ENCODE data around the gene TRIM5. TPM values are rescaled to one million over a fixed set of nuclear protein-coding genes. Genes with fewer than 3 reads are reported as not detected.

Gene TRIM5
- total RNA-seq, 4 donors from 2014 or later: 16.9 to 38.7 (median 26.1) TPM

DNA sequence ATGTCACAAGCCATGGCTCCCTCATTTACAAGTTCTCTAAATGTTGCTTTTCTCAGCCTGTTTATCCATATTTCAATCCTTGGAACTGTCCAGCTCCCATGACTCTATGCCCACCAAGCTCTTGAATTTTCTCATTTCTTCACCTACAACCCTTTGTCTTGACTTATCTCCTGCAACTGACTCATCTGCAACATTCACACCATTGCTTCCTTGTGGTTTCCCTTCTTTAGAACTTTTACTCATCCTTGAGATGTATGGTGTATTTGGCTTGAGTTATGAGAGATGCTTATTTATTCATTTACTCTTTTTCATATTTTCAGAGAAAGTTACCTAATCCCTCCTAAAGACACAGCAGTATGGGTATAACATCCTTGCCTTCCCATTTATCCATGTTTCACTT is 41.3 kb downstream of the TRIM5 start:
- Histone ChIP-seq H3K27me3 (no peaks in the 10 kb centered on the region), H3K4me3 (no peak overlapping the region), H3K9me3 (peaks cover 0 to 5% (median 0%) of the 10 kb centered on the region in 4 donors), H3K27ac (no peak overlapping the region), H3K4me1 (no peaks in the 10 kb centered on the region), H3K36me3 (peaks cover 0 to 67% (median 7%) of the 10 kb centered on the region in 3 donors)
- TF ChIP-seq CTCF (IDR thresholded peaks at IDR 0.05): no peak
- no peak for DNase-seq (ENCODE audit: low spot score in 2 of 2)

GRCh38 chr11:5639953-5640352 is 44.9 kb downstream of the TRIM5 start:
- H3K27ac ChIP-seq: no peak overlapping the region
- no peak overlapping the region for H3K4me3 ChIP-seq
- no peaks in the 10 kb centered on the region for H3K4me1 ChIP-seq
- DNase-seq (ENCODE audit: low spot score in 2 of 2): no peak
- 84 to 86% methylated on average over 1 of the region's 1 CpG for WGBS, 2 donors
- peaks cover 0 to 99% (median 7%) of the 10 kb centered on the region in 3 donors for H3K36me3 ChIP-seq
- no peak for TF ChIP-seq EP300 (IDR thresholded peaks at IDR 0.05)
- no peak for TF ChIP-seq POLR2A (IDR thresholded peaks at IDR 0.05)
- TF ChIP-seq CTCF (IDR thresholded peaks at IDR 0.05): no peak
- peaks cover 0 to 5% (median 0%) of the 10 kb centered on the region in 4 donors for H3K9me3 ChIP-seq
- H3K27me3 ChIP-seq: no peaks in the 10 kb centered on the region

GRCh38 chr11:5631969-5632635 is 52.8 kb downstream of the TRIM5 start:
- 75 to 85% methylated on average over 5 of the region's 5 CpGs for WGBS, 2 donors

DNA sequence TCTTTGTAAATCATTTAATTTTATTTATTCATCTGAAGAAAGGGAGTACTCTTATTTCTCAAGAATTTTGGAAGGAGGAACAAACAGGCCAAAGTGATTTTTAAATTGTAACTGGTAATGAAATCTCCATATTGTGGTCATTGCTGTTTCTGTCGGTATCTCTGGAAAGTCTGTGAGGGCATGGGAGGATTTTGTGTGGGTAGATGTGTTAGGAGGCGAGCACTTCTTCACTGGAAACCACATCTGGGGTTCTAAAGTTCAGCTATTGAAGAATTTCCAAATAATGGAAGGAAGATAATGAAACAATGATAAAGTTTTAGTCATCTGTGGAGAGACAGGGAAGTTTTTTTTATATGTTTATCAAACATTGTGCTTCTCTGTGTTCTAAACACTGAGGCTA is 53.5 kb downstream of the TRIM5 start:
- no peak overlapping the region for H3K4me3 ChIP-seq
- no peaks in the 10 kb centered on the region for H3K27me3 ChIP-seq
- no peaks in the 10 kb centered on the region for H3K9me3 ChIP-seq
- WGBS, 2 donors: 79 to 81% methylated on average over 2 of the region's 2 CpGs
- no peak overlapping the region for H3K27ac ChIP-seq
- TF ChIP-seq CTCF (IDR thresholded peaks at IDR 0.05): no peak
- peaks cover 0 to 3% (median 0%) of the 10 kb centered on the region in 4 donors for H3K4me1 ChIP-seq
- no peak for DNase-seq (ENCODE audit: low spot score in 2 of 2)
- H3K36me3 ChIP-seq: peaks cover 0 to 52% (median 0%) of the 10 kb centered on the region in 3 donors

More at GRCh38 chr11:5631969-5632635, 52.8 kb downstream of the TRIM5 start:
- Histone ChIP-seq H3K36me3 (peaks cover 0 to 59% (median 0%) of the 10 kb centered on the region in 3 donors), H3K27ac (no peak overlapping the region), H3K27me3 (no peaks in the 10 kb centered on the region), H3K4me3 (no peak overlapping the region), H3K9me3 (no peaks in the 10 kb centered on the region), H3K4me1 (no peaks in the 10 kb centered on the region)
- no peak for TF ChIP-seq CTCF (IDR thresholded peaks at IDR 0.05)
- TF ChIP-seq EP300 (IDR thresholded peaks at IDR 0.05): no peak
- TF ChIP-seq POLR2A (IDR thresholded peaks at IDR 0.05): no peak
- no peak for DNase-seq (ENCODE audit: low spot score in 2 of 2)

GRCh38 chr11:5626196-5626595 is 58.7 kb downstream of the TRIM5 start:
- H3K4me1 ChIP-seq: peaks cover 0 to 35% (median 15%) of the 10 kb centered on the region in 4 donors
- no peaks in the 10 kb centered on the region for H3K9me3 ChIP-seq
- peaks cover 0 to 8% (median 0%) of the 10 kb centered on the region in 3 donors for H3K36me3 ChIP-seq
- H3K27ac ChIP-seq: peak overlapping the region in 1 of 4 donors; percentile 85
- 57 to 65% methylated on average over 5 of the region's 5 CpGs for whole genome bisulfite sequencing, 2 donors
- TF ChIP-seq CTCF (IDR thresholded peaks at IDR 0.05) (no peak), POLR2A (IDR thresholded peaks at IDR 0.05) (no peak), EP300 (IDR thresholded peaks at IDR 0.05) (no peak)
- H3K4me3 ChIP-seq: no peak overlapping the region
- H3K27me3 ChIP-seq: no peaks in the 10 kb centered on the region
- no peak for DNase-seq (ENCODE audit: low spot score in 2 of 2)

Measured in tibial nerve (tissue), 4 donors.